GM23338 (cell line): ENCODE measurements around the gene TMEM119. TPM values are rescaled to one million over a fixed set of nuclear protein-coding genes. Genes with fewer than 3 reads are reported as not detected.

Source experiments
- ATAC-seq: fragments of 200-7000 bp; cut with Tn5 transposase; 3 replicates; pipeline ENCODE4 v1.9.1; 2020
- DNase-seq: peaks from one replicate; pipeline ENCODE4 v3.0.0-alpha.2; 2015; ENCODE audit warnings: low spot score
- H2AFZ ChIP-seq: fragments of 200-600 bp; sonication (generic); 2 replicates; pipeline ENCODE4 v1.8.0; 2016; ENCODE audit warnings: antibody characterized with exemption, mild to moderate bottlenecking, moderate library complexity
- H3F3A ChIP-seq: fragments of 200-600 bp; sonication (generic); replicated peaks from 2 replicates; pipeline ENCODE4 v1.8.0; 2017; ENCODE audit warnings: antibody characterized with exemption, mixed run types, low read depth
- H3K27ac ChIP-seq: fragments of 200-600 bp; sonication (generic); 2 replicates; pipeline ENCODE4 v1.6.1; 2016; ENCODE audit warnings: low read depth
- H3K27me3 ChIP-seq: fragments of 200-600 bp; sonication (generic); 2 replicates; pipeline ENCODE4 v1.8.0; 2016; ENCODE audit warnings: mild to moderate bottlenecking, mixed run types, moderate library complexity; ENCODE audit not compliant: insufficient read depth
- H3K36me3 ChIP-seq: fragments of 200-600 bp; sonication (generic); 2 replicates; pipeline ENCODE4 v1.8.0; 2016; ENCODE audit warnings: mild to moderate bottlenecking; ENCODE audit not compliant: insufficient read depth
- H3K4me1 ChIP-seq: fragments of 200-600 bp; sonication (generic); 2 replicates; pipeline ENCODE4 v1.8.0; 2016; ENCODE audit warnings: mild to moderate bottlenecking, moderate library complexity; ENCODE audit not compliant: insufficient read depth
- H3K4me2 ChIP-seq: fragments of 200-600 bp; sonication (generic); 2 replicates; pipeline ENCODE4 v1.7.1; 2017; ENCODE audit warnings: mixed run types
- H3K4me3 ChIP-seq: fragments of 200-600 bp; sonication (generic); 2 replicates; pipeline ENCODE4 v1.6.1; 2016; ENCODE audit warnings: mixed run types
- H3K79me2 ChIP-seq: fragments of 200-600 bp; sonication (generic); replicated peaks from 2 replicates; pipeline ENCODE4 v1.8.0; 2017; ENCODE audit warnings: mild to moderate bottlenecking; ENCODE audit not compliant: insufficient read depth
- H3K9me2 ChIP-seq: fragments of 200-600 bp; sonication (generic); 2 replicates; pipeline ENCODE4 v1.8.0; 2017; ENCODE audit not compliant: insufficient read depth
- H4K20me1 ChIP-seq: fragments of 200-600 bp; sonication (generic); replicated peaks from 2 replicates; pipeline ENCODE4 v1.8.0; 2017; ENCODE audit warnings: mild to moderate bottlenecking; ENCODE audit not compliant: insufficient read depth
- H3K27ac Mint-ChIP-seq: 2 replicates; pipeline ENCODE4 v1.8.0; 2020; ENCODE audit warnings: inconsistent platforms, mild to moderate bottlenecking, moderate library complexity, mixed read lengths
- H3K27me3 Mint-ChIP-seq: 3 replicates; pipeline ENCODE4 v1.8.0; 2022; ENCODE audit warnings: low read depth, mild to moderate bottlenecking, moderate library complexity, mixed read lengths, inconsistent platforms; ENCODE audit not compliant: insufficient read depth, poor library complexity
- H3K36me3 Mint-ChIP-seq: 3 replicates; pipeline ENCODE4 v1.8.0; 2021; ENCODE audit warnings: low read depth, mild to moderate bottlenecking, inconsistent platforms, moderate library complexity, mixed read lengths
- H3K4me1 Mint-ChIP-seq: 3 replicates; pipeline ENCODE4 v1.8.0; 2020; ENCODE audit warnings: mild to moderate bottlenecking, inconsistent platforms, mixed read lengths
- H3K4me3 Mint-ChIP-seq: 3 replicates; pipeline ENCODE4 v1.8.0; 2021; ENCODE audit warnings: moderate library complexity, mild to moderate bottlenecking, inconsistent platforms, mixed read lengths
- H3K9me3 Mint-ChIP-seq: 3 replicates; pipeline ENCODE4 v1.8.0; 2020; ENCODE audit warnings: moderate library complexity, mild to moderate bottlenecking, inconsistent platforms, mixed read lengths
- CREB1 ChIP-seq: fragments of 250-450 bp; sonication (Bioruptor Pico); IDR thresholded peaks from 2 replicates; pipeline ENCODE4 v1.5.0; 2020; ENCODE audit warnings: low read depth, mild to moderate bottlenecking, moderate library complexity
- EZH2 ChIP-seq: fragments of 200-600 bp; sonication (generic); IDR thresholded peaks from one replicate; pipeline ENCODE4 v1.8.0; 2017; ENCODE audit warnings: antibody characterized with exemption, mild to moderate bottlenecking, low read depth; ENCODE audit not compliant: unreplicated experiment
- EZH2phosphoT487 ChIP-seq: fragments of 200-600 bp; sonication (generic); IDR thresholded peaks from one replicate; pipeline ENCODE4 v1.8.1; 2018; ENCODE audit warnings: antibody characterized with exemption; ENCODE audit not compliant: unreplicated experiment
- JUNB ChIP-seq: IDR thresholded peaks from one replicate; pipeline ENCODE4 v1.6.1; 2016; ENCODE audit warnings: antibody characterized with exemption; ENCODE audit not compliant: unreplicated experiment
- NANOG ChIP-seq: IDR thresholded peaks from 2 replicates; pipeline ENCODE4 v1.6.1; 2016; ENCODE audit warnings: antibody characterized with exemption, borderline replicate concordance
- POLR2AphosphoS5 ChIP-seq: IDR thresholded peaks from 2 replicates; pipeline ENCODE4 v1.6.1; 2016; ENCODE audit warnings: antibody characterized with exemption, low read depth
- STAT1 ChIP-seq: IDR thresholded peaks from one replicate; pipeline ENCODE4 v1.6.1; 2016; ENCODE audit warnings: antibody characterized with exemption; ENCODE audit not compliant: unreplicated experiment
- ZNF114 ChIP-seq: fragments of 250-450 bp; sonication (Bioruptor Pico); IDR thresholded peaks from 2 replicates; pipeline ENCODE4 v1.5.0; 2020; ENCODE audit warnings: mild to moderate bottlenecking, moderate library complexity
- ZNF331 ChIP-seq: fragments of 250-450 bp; sonication (Bioruptor Pico); IDR thresholded peaks from 2 replicates; pipeline ENCODE4 v1.5.0; 2020; ENCODE audit warnings: low read depth, mild to moderate bottlenecking, moderate library complexity
- polyA plus RNA-seq: library from polyadenylated mRNA; unstranded; fragments of >200 nt; fragmentation: Nextera tagmentation; extraction: Ambion mirVana; gene quantifications from 2 replicates; pipeline ENCODE4 v1.2.1, GENCODE V29; 2016
- total RNA-seq: library from RNA; depleted of rRNA; stranded (reverse); fragments of >200 nt; shearing (Covaris generic); gene quantifications from 2 replicates; pipeline ENCODE4 v1.2.3, GENCODE V29; 2014
- TF ChIP-seq, protein P1 (sequence below), 2 experiments: fragments of 200-600 bp in 1 of 2; sonication (generic) in 1 of 2; conservative IDR thresholded peaks; 2 replicates each; pipeline versions ENCODE4 v1.5.1 to v1.6.1; 2016 to 2017; ENCODE audit warnings: antibody characterized with exemption in 2 of 2, low read depth in 2 of 2, mild to moderate bottlenecking in 2 of 2, moderate library complexity in 1 of 2
- TF ChIP-seq, protein P2 (sequence below): fragments of 250-450 bp; sonication (Bioruptor Pico); IDR thresholded peaks from 2 replicates; pipeline ENCODE4 v1.5.0; 2020; ENCODE audit warnings: mild to moderate bottlenecking, moderate library complexity
- TF ChIP-seq, protein P3 (sequence below): IDR thresholded peaks from 2 replicates; pipeline ENCODE4 v1.6.1; 2016; ENCODE audit warnings: antibody characterized with exemption
- TF ChIP-seq, protein P4 (sequence below): IDR thresholded peaks from one replicate; pipeline ENCODE4 v1.6.1; 2018; ENCODE audit warnings: antibody characterized with exemption; ENCODE audit not compliant: unreplicated experiment

The TMEM119 gene
- total and polyA plus RNA-seq, 2 experiments from 2014 or later: 0.06 to 0.07 TPM

DNA sequence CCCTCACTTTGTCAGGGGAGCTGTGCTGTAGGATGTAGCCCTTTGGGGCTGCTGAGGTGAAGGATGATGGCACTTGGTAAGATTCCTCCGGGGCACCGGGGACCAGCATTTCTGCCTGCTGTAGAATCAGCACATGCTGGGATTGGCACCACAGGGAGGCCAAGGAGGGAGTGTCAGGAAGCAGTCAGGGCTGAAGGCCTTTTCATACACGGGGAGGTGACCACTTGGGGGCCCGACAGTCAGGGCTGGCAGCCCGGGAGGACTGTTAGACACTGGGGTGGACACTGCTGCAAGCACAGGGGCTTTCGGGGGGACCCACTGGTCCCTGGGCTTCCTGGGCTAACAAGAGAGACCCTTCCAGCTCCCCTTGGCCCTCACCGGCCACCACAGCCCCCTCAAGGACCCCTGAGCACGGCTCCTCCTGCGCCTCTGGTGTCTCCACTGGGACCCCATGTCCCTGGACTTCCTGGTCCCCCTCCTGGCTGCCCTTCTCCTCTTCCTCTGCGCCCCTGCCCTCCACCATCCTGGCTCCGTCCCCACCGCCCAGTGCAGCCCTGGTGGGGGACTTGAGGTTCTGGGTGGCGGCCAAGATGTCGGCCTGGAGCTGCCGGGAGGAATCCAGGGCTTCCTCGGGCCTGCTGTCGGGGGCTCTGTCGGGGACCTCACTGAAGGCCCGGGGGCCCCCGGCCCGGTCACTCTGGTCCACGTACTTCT, 6.5 kb downstream of the TMEM119 start:
- ATAC-seq (no peak), DNase-seq (no peak)
- Mint-ChIP-seq H3K27ac (no peak overlapping the region), H3K4me3 (no peak overlapping the region), H3K4me1 (peaks cover 19% of the 10 kb centered on the region), H3K9me3 (no peaks in the 10 kb centered on the region), H3K27me3 (peaks cover 5% of the 10 kb centered on the region), H3K36me3 (no peaks in the 10 kb centered on the region)
- Histone ChIP-seq H2AFZ (no peak overlapping the region), H3K4me2 (no peak overlapping the region), H4K20me1 (no peaks in the 10 kb centered on the region), H3K36me3 (no peaks in the 10 kb centered on the region), H3F3A (no peaks in the 10 kb centered on the region), H3K79me2 (no peaks in the 10 kb centered on the region), H3K27ac (no peak overlapping the region), H3K9me2 (no peaks in the 10 kb centered on the region), H3K27me3 (no peaks in the 10 kb centered on the region), H3K4me1 (no peaks in the 10 kb centered on the region; the same call in 1 of the 2 replicates), H3K4me3 (no peak overlapping the region)
- TF ChIP-seq CREB1 (CRISPR knock-in tag): no peak
- no peak for TF ChIP-seq ZNF114
- TF ChIP-seq POLR2AphosphoS5: no peak
- no peak for TF ChIP-seq EZH2phosphoT487
- TF ChIP-seq, protein P1, sequence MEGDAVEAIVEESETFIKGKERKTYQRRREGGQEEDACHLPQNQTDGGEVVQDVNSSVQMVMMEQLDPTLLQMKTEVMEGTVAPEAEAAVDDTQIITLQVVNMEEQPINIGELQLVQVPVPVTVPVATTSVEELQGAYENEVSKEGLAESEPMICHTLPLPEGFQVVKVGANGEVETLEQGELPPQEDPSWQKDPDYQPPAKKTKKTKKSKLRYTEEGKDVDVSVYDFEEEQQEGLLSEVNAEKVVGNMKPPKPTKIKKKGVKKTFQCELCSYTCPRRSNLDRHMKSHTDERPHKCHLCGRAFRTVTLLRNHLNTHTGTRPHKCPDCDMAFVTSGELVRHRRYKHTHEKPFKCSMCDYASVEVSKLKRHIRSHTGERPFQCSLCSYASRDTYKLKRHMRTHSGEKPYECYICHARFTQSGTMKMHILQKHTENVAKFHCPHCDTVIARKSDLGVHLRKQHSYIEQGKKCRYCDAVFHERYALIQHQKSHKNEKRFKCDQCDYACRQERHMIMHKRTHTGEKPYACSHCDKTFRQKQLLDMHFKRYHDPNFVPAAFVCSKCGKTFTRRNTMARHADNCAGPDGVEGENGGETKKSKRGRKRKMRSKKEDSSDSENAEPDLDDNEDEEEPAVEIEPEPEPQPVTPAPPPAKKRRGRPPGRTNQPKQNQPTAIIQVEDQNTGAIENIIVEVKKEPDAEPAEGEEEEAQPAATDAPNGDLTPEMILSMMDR (conservative IDR thresholded peaks at IDR 0.05; ENCODE audit: low read depth in 2 of 2): no peak
- TF ChIP-seq, protein P2, sequence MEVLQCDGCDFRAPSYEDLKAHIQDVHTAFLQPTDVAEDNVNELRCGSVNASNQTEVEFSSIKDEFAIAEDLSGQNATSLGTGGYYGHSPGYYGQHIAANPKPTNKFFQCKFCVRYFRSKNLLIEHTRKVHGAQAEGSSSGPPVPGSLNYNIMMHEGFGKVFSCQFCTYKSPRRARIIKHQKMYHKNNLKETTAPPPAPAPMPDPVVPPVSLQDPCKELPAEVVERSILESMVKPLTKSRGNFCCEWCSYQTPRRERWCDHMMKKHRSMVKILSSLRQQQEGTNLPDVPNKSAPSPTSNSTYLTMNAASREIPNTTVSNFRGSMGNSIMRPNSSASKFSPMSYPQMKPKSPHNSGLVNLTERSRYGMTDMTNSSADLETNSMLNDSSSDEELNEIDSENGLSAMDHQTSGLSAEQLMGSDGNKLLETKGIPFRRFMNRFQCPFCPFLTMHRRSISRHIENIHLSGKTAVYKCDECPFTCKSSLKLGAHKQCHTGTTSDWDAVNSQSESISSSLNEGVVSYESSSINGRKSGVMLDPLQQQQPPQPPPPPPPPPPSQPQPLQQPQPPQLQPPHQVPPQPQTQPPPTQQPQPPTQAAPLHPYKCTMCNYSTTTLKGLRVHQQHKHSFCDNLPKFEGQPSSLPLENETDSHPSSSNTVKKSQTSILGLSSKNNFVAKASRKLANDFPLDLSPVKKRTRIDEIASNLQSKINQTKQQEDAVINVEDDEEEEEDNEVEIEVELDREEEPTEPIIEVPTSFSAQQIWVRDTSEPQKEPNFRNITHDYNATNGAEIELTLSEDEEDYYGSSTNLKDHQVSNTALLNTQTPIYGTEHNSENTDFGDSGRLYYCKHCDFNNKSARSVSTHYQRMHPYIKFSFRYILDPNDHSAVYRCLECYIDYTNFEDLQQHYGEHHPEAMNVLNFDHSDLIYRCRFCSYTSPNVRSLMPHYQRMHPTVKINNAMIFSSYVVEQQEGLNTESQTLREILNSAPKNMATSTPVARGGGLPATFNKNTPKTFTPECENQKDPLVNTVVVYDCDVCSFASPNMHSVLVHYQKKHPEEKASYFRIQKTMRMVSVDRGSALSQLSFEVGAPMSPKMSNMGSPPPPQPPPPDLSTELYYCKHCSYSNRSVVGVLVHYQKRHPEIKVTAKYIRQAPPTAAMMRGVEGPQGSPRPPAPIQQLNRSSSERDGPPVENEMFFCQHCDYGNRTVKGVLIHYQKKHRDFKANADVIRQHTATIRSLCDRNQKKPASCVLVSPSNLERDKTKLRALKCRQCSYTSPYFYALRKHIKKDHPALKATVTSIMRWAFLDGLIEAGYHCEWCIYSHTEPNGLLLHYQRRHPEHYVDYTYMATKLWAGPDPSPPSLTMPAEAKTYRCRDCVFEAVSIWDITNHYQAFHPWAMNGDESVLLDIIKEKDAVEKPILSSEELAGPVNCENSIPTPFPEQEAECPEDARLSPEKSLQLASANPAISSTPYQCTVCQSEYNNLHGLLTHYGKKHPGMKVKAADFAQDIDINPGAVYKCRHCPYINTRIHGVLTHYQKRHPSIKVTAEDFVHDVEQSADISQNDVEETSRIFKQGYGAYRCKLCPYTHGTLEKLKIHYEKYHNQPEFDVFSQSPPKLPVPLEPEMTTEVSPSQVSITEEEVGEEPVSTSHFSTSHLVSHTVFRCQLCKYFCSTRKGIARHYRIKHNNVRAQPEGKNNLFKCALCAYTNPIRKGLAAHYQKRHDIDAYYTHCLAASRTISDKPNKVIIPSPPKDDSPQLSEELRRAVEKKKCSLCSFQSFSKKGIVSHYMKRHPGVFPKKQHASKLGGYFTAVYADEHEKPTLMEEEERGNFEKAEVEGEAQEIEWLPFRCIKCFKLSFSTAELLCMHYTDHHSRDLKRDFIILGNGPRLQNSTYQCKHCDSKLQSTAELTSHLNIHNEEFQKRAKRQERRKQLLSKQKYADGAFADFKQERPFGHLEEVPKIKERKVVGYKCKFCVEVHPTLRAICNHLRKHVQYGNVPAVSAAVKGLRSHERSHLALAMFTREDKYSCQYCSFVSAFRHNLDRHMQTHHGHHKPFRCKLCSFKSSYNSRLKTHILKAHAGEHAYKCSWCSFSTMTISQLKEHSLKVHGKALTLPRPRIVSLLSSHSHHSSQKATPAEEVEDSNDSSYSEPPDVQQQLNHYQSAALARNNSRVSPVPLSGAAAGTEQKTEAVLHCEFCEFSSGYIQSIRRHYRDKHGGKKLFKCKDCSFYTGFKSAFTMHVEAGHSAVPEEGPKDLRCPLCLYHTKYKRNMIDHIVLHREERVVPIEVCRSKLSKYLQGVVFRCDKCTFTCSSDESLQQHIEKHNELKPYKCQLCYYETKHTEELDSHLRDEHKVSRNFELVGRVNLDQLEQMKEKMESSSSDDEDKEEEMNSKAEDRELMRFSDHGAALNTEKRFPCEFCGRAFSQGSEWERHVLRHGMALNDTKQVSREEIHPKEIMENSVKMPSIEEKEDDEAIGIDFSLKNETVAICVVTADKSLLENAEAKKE (CRISPR knock-in tag): no peak
- TF ChIP-seq EZH2: no peak
- TF ChIP-seq, protein P3, sequence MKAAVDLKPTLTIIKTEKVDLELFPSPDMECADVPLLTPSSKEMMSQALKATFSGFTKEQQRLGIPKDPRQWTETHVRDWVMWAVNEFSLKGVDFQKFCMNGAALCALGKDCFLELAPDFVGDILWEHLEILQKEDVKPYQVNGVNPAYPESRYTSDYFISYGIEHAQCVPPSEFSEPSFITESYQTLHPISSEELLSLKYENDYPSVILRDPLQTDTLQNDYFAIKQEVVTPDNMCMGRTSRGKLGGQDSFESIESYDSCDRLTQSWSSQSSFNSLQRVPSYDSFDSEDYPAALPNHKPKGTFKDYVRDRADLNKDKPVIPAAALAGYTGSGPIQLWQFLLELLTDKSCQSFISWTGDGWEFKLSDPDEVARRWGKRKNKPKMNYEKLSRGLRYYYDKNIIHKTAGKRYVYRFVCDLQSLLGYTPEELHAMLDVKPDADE: no peak
- no peak for TF ChIP-seq STAT1
- no peak for TF ChIP-seq NANOG
- no peak for TF ChIP-seq ZNF331
- TF ChIP-seq, protein P4, sequence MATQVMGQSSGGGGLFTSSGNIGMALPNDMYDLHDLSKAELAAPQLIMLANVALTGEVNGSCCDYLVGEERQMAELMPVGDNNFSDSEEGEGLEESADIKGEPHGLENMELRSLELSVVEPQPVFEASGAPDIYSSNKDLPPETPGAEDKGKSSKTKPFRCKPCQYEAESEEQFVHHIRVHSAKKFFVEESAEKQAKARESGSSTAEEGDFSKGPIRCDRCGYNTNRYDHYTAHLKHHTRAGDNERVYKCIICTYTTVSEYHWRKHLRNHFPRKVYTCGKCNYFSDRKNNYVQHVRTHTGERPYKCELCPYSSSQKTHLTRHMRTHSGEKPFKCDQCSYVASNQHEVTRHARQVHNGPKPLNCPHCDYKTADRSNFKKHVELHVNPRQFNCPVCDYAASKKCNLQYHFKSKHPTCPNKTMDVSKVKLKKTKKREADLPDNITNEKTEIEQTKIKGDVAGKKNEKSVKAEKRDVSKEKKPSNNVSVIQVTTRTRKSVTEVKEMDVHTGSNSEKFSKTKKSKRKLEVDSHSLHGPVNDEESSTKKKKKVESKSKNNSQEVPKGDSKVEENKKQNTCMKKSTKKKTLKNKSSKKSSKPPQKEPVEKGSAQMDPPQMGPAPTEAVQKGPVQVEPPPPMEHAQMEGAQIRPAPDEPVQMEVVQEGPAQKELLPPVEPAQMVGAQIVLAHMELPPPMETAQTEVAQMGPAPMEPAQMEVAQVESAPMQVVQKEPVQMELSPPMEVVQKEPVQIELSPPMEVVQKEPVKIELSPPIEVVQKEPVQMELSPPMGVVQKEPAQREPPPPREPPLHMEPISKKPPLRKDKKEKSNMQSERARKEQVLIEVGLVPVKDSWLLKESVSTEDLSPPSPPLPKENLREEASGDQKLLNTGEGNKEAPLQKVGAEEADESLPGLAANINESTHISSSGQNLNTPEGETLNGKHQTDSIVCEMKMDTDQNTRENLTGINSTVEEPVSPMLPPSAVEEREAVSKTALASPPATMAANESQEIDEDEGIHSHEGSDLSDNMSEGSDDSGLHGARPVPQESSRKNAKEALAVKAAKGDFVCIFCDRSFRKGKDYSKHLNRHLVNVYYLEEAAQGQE: no peak
- no peak for TF ChIP-seq JUNB
